Measurements from ENCODE around the gene CEP104. TPM values are rescaled to one million over a fixed set of nuclear protein-coding genes. Genes with fewer than 3 reads are reported as not detected.

The CEP104 gene
- total and polyA plus RNA-seq, 9 of the 15 experiments (the other 6 are each of a cell fraction or from before 2014, with no cell fraction given): 11.2 to 63.4 (median 42.6) TPM

GRCh38 chr1:3811595-3811911 lies 45.5 kb downstream of the CEP104 start:
- DNase-seq (ENCODE audit: extremely low read depth in 1 of 4, low spot score in 3 of 4) (no peak), FAIRE-seq (peak; percentile 6), ATAC-seq (no peak)
- no peak overlapping the region for H3K4me3 ChIP-seq
- H3K9me3 ChIP-seq (replicated peaks; ENCODE audit: control insufficient read depth, insufficient read depth, low read depth, low read length): no peaks in the 10 kb centered on the region
- H3K9ac ChIP-seq (ENCODE audit: insufficient read depth in 1 of 2, low read depth in 2 of 2, low read length in 2 of 2): peak overlapping the region in 1 of 2 experiments; percentile 80; a peak in 2 of 4 replicates
- H3K27me3 ChIP-seq (ENCODE audit: control insufficient read depth in 2 of 2, insufficient read depth in 2 of 2, low read length in 2 of 2): no peaks in the 10 kb centered on the region
- no peaks in the 10 kb centered on the region for H3K9me1 ChIP-seq (ENCODE audit: control insufficient read depth, insufficient read depth, low read length)
- in situ Hi-C loops (cut with MboI): no loop called here
- ChIA-PET POLR2A (no interaction called here), CTCF (ENCODE audit: low intra/inter-chr PET ratio) (no interaction called here)
- intact Hi-C loops (cut with micrococcal nuclease): no loop called here
- no peak overlapping the region for H3K27ac ChIP-seq (ENCODE audit: extremely low read depth, low read depth, low read length)
- no TSS peak for BruUV-seq (replicated peaks)
- no peaks in the 10 kb centered on the region for H3K79me2 ChIP-seq (ENCODE audit: control insufficient read depth, insufficient read depth, low read length)
- H2AFZ ChIP-seq (ENCODE audit: low read depth, low read length): peak overlapping the region; percentile 54
- TF ChIP-seq NR1H2 (CRISPR knock-in tag; IDR thresholded peaks at IDR 0.05) (no peak), ARID2 (IDR thresholded peaks at IDR 0.05) (no peak), SETDB1 (IDR thresholded peaks at IDR 0.05; ENCODE audit: low read length) (no peak), FOSL1 (tag; conservative IDR thresholded peaks at IDR 0.05) (no peak), NFIX (CRISPR knock-in tag; IDR thresholded peaks at IDR 0.05; ENCODE audit: low read depth) (no peak), SIX5 (IDR thresholded peaks at IDR 0.05; ENCODE audit: borderline replicate concordance in 1 of 2, insufficient read depth in 1 of 2, low read depth in 1 of 2, low read length in 2 of 2) (no peak), KLF13 (tag; IDR thresholded peaks at IDR 0.05; ENCODE audit: borderline replicate concordance, low read depth) (no peak), HMBOX1 (IDR thresholded peaks at IDR 0.05) (no peak), ZNF445 (CRISPR knock-in tag; IDR thresholded peaks at IDR 0.05; ENCODE audit: low read depth) (no peak), CBX8 (IDR thresholded peaks at IDR 0.05; ENCODE audit: borderline replicate concordance, extremely low read depth, low read depth, low read length, poor library complexity, severe bottlenecking) (no peak)
- TF ChIP-seq, protein P1, sequence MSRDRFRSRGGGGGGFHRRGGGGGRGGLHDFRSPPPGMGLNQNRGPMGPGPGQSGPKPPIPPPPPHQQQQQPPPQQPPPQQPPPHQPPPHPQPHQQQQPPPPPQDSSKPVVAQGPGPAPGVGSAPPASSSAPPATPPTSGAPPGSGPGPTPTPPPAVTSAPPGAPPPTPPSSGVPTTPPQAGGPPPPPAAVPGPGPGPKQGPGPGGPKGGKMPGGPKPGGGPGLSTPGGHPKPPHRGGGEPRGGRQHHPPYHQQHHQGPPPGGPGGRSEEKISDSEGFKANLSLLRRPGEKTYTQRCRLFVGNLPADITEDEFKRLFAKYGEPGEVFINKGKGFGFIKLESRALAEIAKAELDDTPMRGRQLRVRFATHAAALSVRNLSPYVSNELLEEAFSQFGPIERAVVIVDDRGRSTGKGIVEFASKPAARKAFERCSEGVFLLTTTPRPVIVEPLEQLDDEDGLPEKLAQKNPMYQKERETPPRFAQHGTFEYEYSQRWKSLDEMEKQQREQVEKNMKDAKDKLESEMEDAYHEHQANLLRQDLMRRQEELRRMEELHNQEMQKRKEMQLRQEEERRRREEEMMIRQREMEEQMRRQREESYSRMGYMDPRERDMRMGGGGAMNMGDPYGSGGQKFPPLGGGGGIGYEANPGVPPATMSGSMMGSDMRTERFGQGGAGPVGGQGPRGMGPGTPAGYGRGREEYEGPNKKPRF (IDR thresholded peaks at IDR 0.05; ENCODE audit: low read depth, low read length): no peak
- no peaks in the 10 kb centered on the region for H4K20me1 ChIP-seq (replicated peaks; ENCODE audit: control insufficient read depth, insufficient read depth, low read length)
- peaks cover 10 to 26% of the 10 kb centered on the region in 2 experiments; a peak in 3 of 5 replicates for H3K4me1 ChIP-seq (replicated peaks in 1 of 2; ENCODE audit: control insufficient read depth in 2 of 2, insufficient read depth in 2 of 2, low read length in 2 of 2)
- H3K4me2 ChIP-seq (ENCODE audit: insufficient read depth, low read length): peak overlapping the region; percentile 26
- H3K36me3 ChIP-seq (ENCODE audit: control insufficient read depth, insufficient read depth, low read length): peaks cover 8% of the 10 kb centered on the region; the same call in 1 of the 3 replicates
- WGBS (ENCODE audit: insufficient coverage, low coverage, missing lambda C conversion rate): 25% methylated on average over 2 of the region's 2 CpGs
